Transverse colon (tissue), 4 donors: ENCODE measurements around the gene PCDHAC2. TPM values are rescaled to one million over a fixed set of nuclear protein-coding genes. Genes with fewer than 3 reads are reported as not detected.

ENCODE experiments used
- DNase-seq: peaks from one replicate; pipeline ENCODE4 v3.0.0-alpha.2; 2019
- H3K27ac ChIP-seq, 4 donors: fragments of 200-600 bp; sonication (generic); 2 replicates each; pipeline ENCODE4 v1.5.1; 2016 to 2018; ENCODE audit warnings: inconsistent platforms in 4 of 4
- H3K27me3 ChIP-seq: fragments of 200-600 bp; sonication (generic); 2 replicates; pipeline ENCODE4 v1.5.1; 2017; ENCODE audit warnings: inconsistent platforms
- H3K36me3 ChIP-seq, 4 donors: fragments of 200-600 bp; sonication (generic); 2 replicates each; pipeline ENCODE4 v1.5.1; 2017 to 2019; ENCODE audit warnings: inconsistent platforms in 4 of 4
- H3K4me1 ChIP-seq, 4 donors: fragments of 200-600 bp; sonication (generic); 2 replicates each; pipeline ENCODE4 v1.5.1; 2017 to 2020; ENCODE audit warnings: inconsistent platforms in 4 of 4
- H3K4me3 ChIP-seq, 4 donors: fragments of 200-600 bp; sonication (generic); 1 replicate in 1 of 4; 2 replicates in 3 of 4; pipeline versions ENCODE4 v1.5.1 to v1.6.1; 2017 to 2019; ENCODE audit warnings: inconsistent platforms in 4 of 4
- H3K9me3 ChIP-seq, 2 donors: fragments of 200-600 bp; sonication (generic); 2 replicates each; pipeline ENCODE4 v1.5.1; 2017 to 2019; ENCODE audit warnings: inconsistent platforms in 2 of 2
- CTCF ChIP-seq, 5 experiments: fragments of 200-600 bp in 3 of 5; fragments of 450-650 bp in 2 of 5; sonication (generic) in 3 of 5; IDR thresholded peaks; 1 replicate in 2 of 5; 2 replicates in 3 of 5; pipeline ENCODE4 v1.5.1; 2016 to 2017; ENCODE audit warnings: antibody characterized with exemption in 5 of 5, inconsistent platforms in 3 of 5, mild to moderate bottlenecking in 2 of 5, moderate library complexity in 1 of 5
- EP300 ChIP-seq: sonication (generic); formaldehyde crosslinking; IDR thresholded peaks from one replicate; pipeline ENCODE4 v1.6.1; 2017; ENCODE audit warnings: antibody characterized with exemption, low read depth
- POLR2A ChIP-seq: fragments of 450-650 bp; IDR thresholded peaks from one replicate; pipeline ENCODE4 v1.6.1; 2016; ENCODE audit warnings: antibody characterized with exemption, mild to moderate bottlenecking, moderate library complexity
- POLR2AphosphoS5 ChIP-seq, 3 donors: sonication (generic); formaldehyde crosslinking; IDR thresholded peaks; one replicate each; pipeline ENCODE4 v1.6.1; 2016; ENCODE audit warnings: antibody characterized with exemption in 3 of 3
- WGBS, 2 donors: methylation state at CpG; one replicate each; pipeline ENCODE4 v1.1.5; 2018; ENCODE audit warnings: low coverage in 1 of 2; 5-methylcytosine and 5-hydroxymethylcytosine counted together
- in situ Hi-C, 4 donors: fragments of 200-750 bp; cut with MboI; loops; one replicate each; pipeline versions ENCODE4 v1.15.0 to v1.15.1; 2017; ENCODE audit warnings: low sequenced_read_pairs in 3 of 4, low pct_ligation_motif_present in 1 of 4, low pct_unique_long_range_greater_than_20kb in 1 of 4
- intact Hi-C: fragments of 100-400 bp; cut with DNase I; formaldehyde crosslinking; loops from one replicate; pipeline ENCODE4 v1.15.1; 2023; ENCODE audit warnings: low total_unique reads
- total RNA-seq, 4 donors: library from RNA; depleted of rRNA; stranded (reverse); fragments of >200 nt; gene quantifications; one replicate each; pipeline ENCODE4 v1.1.0, GENCODE V29; 2016

The PCDHAC2 gene
- total RNA-seq, 4 donors from 2014 or later, result 0.41 to 0.48 TPM; not detected in 2

GRCh38 chr5:140986117-140986521, 19.8 kb downstream of the PCDHAC2 start:
- no peaks in the 10 kb centered on the region for H3K36me3 ChIP-seq
- no peak overlapping the region for H3K4me3 ChIP-seq
- H3K27me3 ChIP-seq, result no peaks in the 10 kb centered on the region
- no peak overlapping the region for H3K27ac ChIP-seq
- TF ChIP-seq EP300 (no peak), POLR2AphosphoS5 (IDR thresholded peaks at IDR 0.05) (no peak), CTCF (IDR thresholded peaks at IDR 0.05) (no peak), POLR2A (no peak)
- in situ Hi-C loops (no loop called here), intact Hi-C loops (no loop called here)
- WGBS, 2 donors, result 17 to 28% methylated on average over 1 to 3 of the region's 3 CpGs
- no peaks in the 10 kb centered on the region for H3K9me3 ChIP-seq
- H3K4me1 ChIP-seq, result no peaks in the 10 kb centered on the region
- no peak for DNase-seq

- no peak for DNase-seq
- no peak overlapping the region for H3K4me3 ChIP-seq
- no peaks in the 10 kb centered on the region for H3K27me3 ChIP-seq
- in situ Hi-C loops (no loop called here), intact Hi-C loops (no loop called here)
- H3K36me3 ChIP-seq, result no peaks in the 10 kb centered on the region
- no peaks in the 10 kb centered on the region for H3K4me1 ChIP-seq
- TF ChIP-seq POLR2A, result no peak
- H3K27ac ChIP-seq, result no peak overlapping the region
- WGBS, 2 donors, result 44 to 67% methylated on average over 3 to 5 of the region's 5 CpGs
- no peaks in the 10 kb centered on the region for H3K9me3 ChIP-seq
Measured at GRCh38 chr5:140988100-140988499, 21.8 kb downstream of the PCDHAC2 start.

- intact Hi-C loops (no loop called here), in situ Hi-C loops (no loop called here)
- Histone ChIP-seq H3K9me3 (no peaks in the 10 kb centered on the region), H3K27me3 (no peaks in the 10 kb centered on the region), H3K36me3 (no peaks in the 10 kb centered on the region), H3K4me1 (no peaks in the 10 kb centered on the region), H3K27ac (no peak overlapping the region), H3K4me3 (no peak overlapping the region)
- TF ChIP-seq POLR2AphosphoS5 (IDR thresholded peaks at IDR 0.05) (no peak), CTCF (IDR thresholded peaks at IDR 0.05) (no peak), EP300 (no peak), POLR2A (no peak)
- WGBS, 2 donors, result 66 to 75% methylated on average over 4 to 5 of the region's 5 CpGs
- no peak for DNase-seq
Measured at GRCh38 chr5:140988608-140989007, 22.3 kb downstream of the PCDHAC2 start.

- Histone ChIP-seq H3K9me3 (no peaks in the 10 kb centered on the region), H3K27ac (no peak overlapping the region), H3K4me1 (no peaks in the 10 kb centered on the region), H3K4me3 (no peak overlapping the region), H3K36me3 (no peaks in the 10 kb centered on the region), H3K27me3 (no peaks in the 10 kb centered on the region)
- 71 to 75% methylated on average over 7 of the region's 7 CpGs for WGBS, 2 donors
- no peak for DNase-seq
- intact Hi-C loops, result no loop called here
- in situ Hi-C loops, result no loop called here
- TF ChIP-seq EP300 (no peak), CTCF (IDR thresholded peaks at IDR 0.05) (no peak), POLR2AphosphoS5 (IDR thresholded peaks at IDR 0.05) (no peak), POLR2A (no peak)
Measured at GRCh38 chr5:140989254-140990020, 23.2 kb downstream of the PCDHAC2 start.

- no peak for DNase-seq
- Histone ChIP-seq H3K36me3 (no peaks in the 10 kb centered on the region), H3K27ac (no peak overlapping the region), H3K9me3 (no peaks in the 10 kb centered on the region), H3K4me3 (no peak overlapping the region), H3K27me3 (no peaks in the 10 kb centered on the region), H3K4me1 (no peaks in the 10 kb centered on the region)
- intact Hi-C loops, result no loop called here
- 60 to 62% methylated on average over 1 to 2 of the region's 2 CpGs for WGBS, 2 donors
- TF ChIP-seq POLR2AphosphoS5 (IDR thresholded peaks at IDR 0.05) (no peak), POLR2A (no peak), CTCF (IDR thresholded peaks at IDR 0.05) (no peak), EP300 (no peak)
- in situ Hi-C loops, result no loop called here
Measured at GRCh38 chr5:140992828-140993227, 26.6 kb downstream of the PCDHAC2 start.
